GM18498 (cell line): ENCODE data around the gene WDR17.
"Not testable (repeated sequence)": the region's sequence is repeated elsewhere in the genome, so short reads cannot be mapped to it uniquely, and the experiment has no call there.

ENCODE experiments used
- ATAC-seq: cut with Tn5 transposase; IDR thresholded peaks from one replicate; pipeline ENCODE4 v1.9.1; 2021; ENCODE audit warnings: mild to moderate bottlenecking, moderate library complexity; ENCODE audit not compliant: unreplicated experiment

Gene WDR17

GRCh38 chr4:176189891-176190795, 124.5 kb downstream of the WDR17 start:
- no peak for ATAC-seq

- ATAC-seq, result no peak
Measured at GRCh38 chr4:176191974-176192373, 126.3 kb downstream of the WDR17 start.

- ATAC-seq, result no peak
Measured at GRCh38 chr4:176193126-176193525, 127.5 kb downstream of the WDR17 start.

GRCh38 chr4:176193938-176194337, 128.3 kb downstream of the WDR17 start:
- ATAC-seq, result no peak

GRCh38 chr4:176195184-176195978, 129.7 kb downstream of the WDR17 start, which contains the start of gene SPATA4:
TSS of gene SPATA4 (minus strand) at chr4:176195585. CDS start at chr4:176195562, 23 bp downstream.
- peak; percentile 98 for ATAC-seq

- ATAC-seq, result no peak
Measured at GRCh38 chr4:176198316-176198903, 132.8 kb downstream of the WDR17 start.

- no peak for ATAC-seq
Measured at GRCh38 chr4:176205299-176205698, 139.7 kb downstream of the WDR17 start.

- ATAC-seq, result no peak
Measured at GRCh38 chr4:176207839-176208238, 142.2 kb downstream of the WDR17 start.

- no peak for ATAC-seq
Measured at GRCh38 chr4:176209535-176209934, 143.9 kb downstream of the WDR17 start.

GRCh38 chr4:176210101-176210500, 144.5 kb downstream of the WDR17 start:
- ATAC-seq, result no peak

GRCh38 chr4:176210579-176211296, 145.1 kb downstream of the WDR17 start:
- no peak for ATAC-seq

- ATAC-seq, result not testable (repeated sequence)
Measured at GRCh38 chr4:176212351-176212750, 146.7 kb downstream of the WDR17 start.

- ATAC-seq, result no peak
Measured at GRCh38 chr4:176217510-176217909, 151.9 kb downstream of the WDR17 start.

GRCh38 chr4:176222149-176222548, 156.5 kb downstream of the WDR17 start:
- no peak for ATAC-seq

GRCh38 chr4:176223561-176223960, 157.9 kb downstream of the WDR17 start:
- ATAC-seq, result no peak

GRCh38 chr4:176226736-176227135, 161.1 kb downstream of the WDR17 start:
- no peak for ATAC-seq

GRCh38 chr4:176229645-176230044, 164.0 kb downstream of the WDR17 start:
- ATAC-seq, result no peak
